HG03103 (cell line): ENCODE data around the gene APOOL.
A peak's percentile ranks its signal among the peaks of the same experiment; 100 is the strongest.
"Not testable (repeated sequence)": the region's sequence is repeated elsewhere in the genome, so short reads cannot be mapped to it uniquely, and the experiment has no call there.

Source experiments
- ATAC-seq: cut with Tn5 transposase; IDR thresholded peaks from one replicate; pipeline ENCODE4 v1.9.1; 2021; ENCODE audit warnings: low read depth; ENCODE audit not compliant: unreplicated experiment

The APOOL gene

DNA sequence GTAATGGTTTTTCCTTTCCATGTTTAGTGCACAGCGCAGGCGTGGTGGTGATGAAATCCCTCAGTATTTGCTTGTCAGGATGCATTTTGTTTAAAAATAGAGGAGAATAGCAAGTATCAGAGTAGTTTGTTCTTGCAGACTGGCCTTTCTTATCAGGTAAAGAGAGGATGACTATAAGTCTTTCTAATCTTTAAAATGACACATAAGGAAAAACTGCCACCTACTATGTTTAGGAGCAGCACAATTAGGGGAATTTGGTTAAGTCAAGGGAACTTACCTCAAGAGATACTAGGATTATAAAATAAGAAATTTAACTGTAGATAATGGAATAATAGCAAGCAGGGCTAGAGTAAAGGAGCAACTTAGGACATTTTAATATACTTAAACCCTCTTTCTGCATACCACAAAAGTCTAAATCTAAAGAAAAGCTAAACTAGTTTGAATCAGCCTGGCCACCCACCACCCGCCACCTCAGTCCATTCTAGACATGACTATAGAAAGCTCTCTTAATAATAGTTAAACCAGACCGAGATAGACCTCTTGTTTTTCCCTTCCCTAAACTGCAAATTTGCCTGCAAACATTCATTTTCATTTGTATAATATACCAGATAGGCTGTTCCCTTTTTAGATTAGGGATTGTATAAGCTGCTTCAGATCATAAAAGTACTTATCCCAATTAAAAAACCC lies 62.0 kb downstream of the APOOL start:
- ATAC-seq: no peak

- ATAC-seq: not testable (repeated sequence)
Observed at GRCh38 chrX:85077247-85077646, 73.6 kb downstream of the APOOL start.

GRCh38 chrX:85084770-85085393 lies 81.2 kb downstream of the APOOL start:
- ATAC-seq: peak; percentile 74

GRCh38 chrX:85089321-85089840 lies 85.7 kb downstream of the APOOL start:
- no peak for ATAC-seq

DNA sequence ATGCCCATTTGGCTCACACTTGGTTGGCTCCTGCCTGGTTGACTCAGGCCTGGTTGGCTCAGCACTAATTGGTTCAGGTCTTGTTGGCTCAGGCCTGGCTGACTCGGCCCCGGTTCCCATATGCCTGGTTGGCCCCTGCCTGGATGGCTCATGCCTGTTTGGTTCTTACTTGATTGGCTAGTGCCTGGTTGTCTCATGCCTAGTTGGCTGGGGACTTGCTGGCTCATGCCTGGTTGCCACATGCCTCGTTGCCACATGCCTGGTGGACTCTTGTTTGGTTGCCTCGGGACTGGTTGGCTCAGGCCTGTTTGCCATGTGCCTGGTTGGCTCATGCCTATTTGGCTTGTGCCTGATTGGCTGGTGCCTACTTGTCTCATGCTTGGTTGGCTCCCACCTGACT lies 103.7 kb downstream of the APOOL start:
- ATAC-seq: no peak

DNA sequence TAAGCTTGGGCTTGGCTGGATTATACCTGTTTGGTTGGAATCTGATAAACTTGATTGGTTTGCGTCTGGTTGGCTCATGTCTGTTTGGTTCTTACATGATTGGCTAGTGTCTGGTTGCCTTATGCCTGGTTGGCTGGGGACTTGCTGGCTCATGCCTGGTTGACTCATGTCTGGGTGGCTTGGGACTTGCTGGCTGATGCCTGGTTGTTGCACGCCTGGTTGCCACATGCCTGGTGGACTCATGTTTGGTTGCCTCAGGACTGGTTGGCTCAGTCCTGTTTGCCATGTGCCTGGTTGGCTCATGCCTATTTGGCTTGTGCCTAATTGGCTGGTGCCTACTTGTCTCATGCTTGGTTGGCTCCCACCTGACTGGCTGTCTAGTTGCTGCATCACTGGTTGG lies 104.5 kb downstream of the APOOL start:
- ATAC-seq: no peak

DNA sequence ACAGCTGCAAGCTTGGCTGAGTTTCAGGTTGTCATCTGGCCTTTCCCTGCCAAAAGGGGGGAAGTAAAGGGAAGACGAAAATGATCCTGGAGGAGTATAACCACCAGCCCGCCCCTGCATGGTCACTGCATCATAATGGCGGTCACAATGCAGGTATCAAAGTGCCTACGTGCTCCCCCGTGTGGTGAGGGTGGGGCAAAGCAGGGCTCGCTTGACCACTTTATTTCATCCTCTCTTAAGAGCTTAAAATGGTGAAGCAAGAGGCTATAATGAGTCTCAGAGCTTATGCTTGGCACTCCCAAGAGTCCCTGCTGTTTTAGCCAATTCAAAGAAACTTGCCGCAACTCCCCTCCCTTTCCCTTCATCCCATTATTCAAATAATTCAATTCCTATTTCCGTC lies 105.6 kb downstream of the APOOL start:
- ATAC-seq: no peak

DNA sequence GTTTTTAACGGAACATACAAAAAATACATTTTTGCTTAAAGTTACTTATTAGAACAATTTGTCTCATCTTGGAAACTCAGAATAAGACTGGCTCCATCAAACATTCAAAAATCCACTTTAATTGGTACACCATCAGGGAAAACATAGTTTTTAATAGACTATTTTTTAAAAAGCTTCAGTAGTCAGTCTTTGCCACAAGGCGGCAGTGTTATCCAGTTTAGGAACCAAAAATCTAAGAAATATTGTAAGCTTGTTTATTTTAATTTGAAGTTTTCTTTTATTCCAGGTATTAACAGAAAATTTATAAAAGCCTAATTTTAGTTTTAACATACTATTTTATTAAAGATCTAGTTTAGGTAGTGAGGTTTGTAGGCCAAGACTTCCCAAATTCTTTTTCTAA lies 107.7 kb downstream of the APOOL start:
- ATAC-seq: no peak

- no peak for ATAC-seq
Observed at GRCh38 chrX:85112293-85112692, 108.6 kb downstream of the APOOL start.

- ATAC-seq: no peak
Observed at GRCh38 chrX:85113746-85114145, 110.1 kb downstream of the APOOL start.

DNA sequence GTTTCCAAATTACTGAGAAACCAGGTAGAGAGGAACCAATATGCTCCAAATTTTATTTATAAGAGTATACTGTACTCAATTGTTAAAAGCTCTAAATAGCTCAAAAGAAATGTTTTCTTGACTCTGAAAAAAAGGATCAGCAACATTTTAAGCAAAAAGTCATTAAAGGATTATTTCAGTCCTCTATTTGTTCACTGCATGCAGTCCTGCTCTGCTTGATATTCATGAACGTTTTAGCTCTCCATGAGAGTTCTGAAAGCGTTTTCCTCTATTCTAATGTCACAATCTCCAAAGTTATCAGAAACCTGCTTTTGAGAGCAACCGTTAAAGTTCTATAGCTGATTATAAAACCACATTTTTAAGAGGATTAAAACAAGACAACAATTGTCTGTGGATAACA lies 110.5 kb downstream of the APOOL start:
- ATAC-seq: no peak

GRCh38 chrX:85114776-85115175 lies 111.1 kb downstream of the APOOL start:
- ATAC-seq: no peak

DNA sequence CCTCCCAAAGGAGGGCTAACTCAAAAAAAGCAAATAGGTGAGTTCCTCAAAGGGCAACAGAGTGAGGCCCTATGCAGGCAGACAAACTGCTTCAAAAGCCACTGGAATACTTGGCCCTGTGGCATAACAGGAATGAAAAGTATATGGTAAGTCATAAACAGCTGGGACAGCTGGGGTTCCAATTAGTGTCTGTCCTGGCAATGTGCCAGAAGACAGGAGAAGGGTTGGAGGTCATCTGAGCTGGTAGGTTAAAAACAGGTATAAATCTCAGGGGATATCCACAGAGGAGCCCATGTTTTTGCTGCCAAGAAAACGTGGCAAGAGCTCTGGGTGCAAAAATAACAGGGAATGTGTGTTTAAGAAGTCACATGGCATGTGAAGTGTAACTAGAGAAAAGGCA lies 111.6 kb downstream of the APOOL start:
- ATAC-seq: no peak

DNA sequence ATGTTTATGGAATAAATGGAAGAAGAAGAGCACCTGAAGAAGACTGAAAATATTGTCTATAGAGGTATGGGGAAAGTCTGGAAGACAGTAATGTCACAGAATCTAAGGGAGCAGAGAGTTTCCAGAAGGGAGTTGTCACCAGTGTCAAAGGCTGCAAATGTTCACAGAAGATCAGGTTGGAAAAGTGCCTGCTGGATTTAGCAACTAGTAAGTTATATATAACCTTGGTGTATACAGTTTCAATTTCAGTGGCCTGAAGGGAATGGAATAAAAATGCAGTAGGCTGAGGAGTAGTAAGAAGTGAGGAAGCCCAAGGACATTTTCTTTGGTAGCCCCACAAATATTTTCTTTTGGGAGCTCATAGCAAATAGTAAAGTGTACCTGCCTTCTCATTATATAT lies 132.7 kb downstream of the APOOL start:
- ATAC-seq: no peak

- no peak for ATAC-seq
Observed at GRCh38 chrX:85139422-85139821, 135.7 kb downstream of the APOOL start.

DNA sequence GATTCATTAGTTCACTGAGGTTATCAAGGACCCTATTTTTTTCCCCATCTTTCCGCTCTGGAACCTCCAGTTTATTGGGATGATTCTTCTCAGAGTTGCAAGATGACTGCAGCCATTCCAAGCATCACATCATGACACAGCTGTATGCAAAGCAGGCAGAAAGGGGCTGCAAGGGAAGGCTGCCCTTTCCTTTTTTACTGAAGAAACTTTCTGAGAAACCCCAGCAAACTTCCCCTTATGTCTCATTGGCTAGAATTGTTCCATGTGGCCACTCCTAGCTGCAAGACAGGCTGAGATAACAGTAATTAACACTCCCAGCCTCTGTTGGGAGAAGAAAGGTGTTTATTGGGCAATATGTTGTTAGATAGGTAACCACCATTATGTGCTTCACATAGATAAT lies 137.3 kb downstream of the APOOL start:
- no peak for ATAC-seq
